Measurements from ENCODE around the gene IQGAP2.

- no peak for TF ChIP-seq POLR2A (IDR thresholded peaks at IDR 0.05)
- no peak for TF ChIP-seq CTCF (IDR thresholded peaks at IDR 0.05)
Observed at GRCh38 chr5:76560952-76561891, 158.1 kb downstream of the IQGAP2 start.

All from testis (tissue), 2 donors.